Measurements from ENCODE around the gene C1QL2.

C1QL2 gene

GRCh38 chr2:119136093-119136492 is 22.5 kb downstream of the C1QL2 start:
- no peak for DNase-seq

- DNase-seq = no peak
These were observed 23.8 kb downstream of the C1QL2 start for GRCh38 chr2:119134775-119135174.

- DNase-seq = peak; percentile 14
These were observed 31.9 kb downstream of the C1QL2 start for GRCh38 chr2:119126650-119127049.

- no peak for DNase-seq
These were observed 35.2 kb downstream of the C1QL2 start for GRCh38 chr2:119123389-119123788.

- no peak for DNase-seq
These were observed 35.9 kb downstream of the C1QL2 start for GRCh38 chr2:119122663-119123062.

- no peak for DNase-seq
These were observed 38.4 kb downstream of the C1QL2 start for GRCh38 chr2:119119999-119120756.

- no peak for DNase-seq
These were observed 39.3 kb downstream of the C1QL2 start for GRCh38 chr2:119119076-119119785.

GRCh38 chr2:119117891-119118882 is 40.4 kb downstream of the C1QL2 start:
- DNase-seq = no peak

GRCh38 chr2:119117408-119117807 is 41.1 kb downstream of the C1QL2 start:
- no peak for DNase-seq

- no peak for DNase-seq
These were observed 41.9 kb downstream of the C1QL2 start for GRCh38 chr2:119116411-119117295.

GRCh38 chr2:119114266-119114665 is 44.3 kb downstream of the C1QL2 start:
- DNase-seq = no peak

- no peak for DNase-seq
These were observed 45.1 kb downstream of the C1QL2 start for GRCh38 chr2:119113489-119113770.

- no peak for DNase-seq
These were observed 45.6 kb downstream of the C1QL2 start for GRCh38 chr2:119112770-119113488.

- no peak for DNase-seq
These were observed 46.3 kb downstream of the C1QL2 start for GRCh38 chr2:119112230-119112629.

GRCh38 chr2:119111115-119111975 is 47.2 kb downstream of the C1QL2 start:
- no peak for DNase-seq

- DNase-seq = no peak
These were observed 48.7 kb downstream of the C1QL2 start for GRCh38 chr2:119109866-119110265.

GRCh38 chr2:119108186-119108585 is 50.4 kb downstream of the C1QL2 start:
- DNase-seq = no peak

- DNase-seq = no peak
These were observed 52.2 kb downstream of the C1QL2 start for GRCh38 chr2:119106301-119106897.

Measured in CD4-positive, alpha-beta T cell treated with Interleukin-10 for 1 hour (primary cell).